Stimulated activated CD4-positive, alpha-beta T cell treated with anti-CD3 and anti-CD28 coated beads, Interleukin-15, amount 100 ng/mL, for 48 hours (primary cell): Measurements from ENCODE around the gene TXNIP.

Source experiments
- DNase-seq, 2 donors: peaks; one replicate each; pipeline ENCODE4 v3.0.0-alpha.2; 2020; ENCODE audit warnings: low read depth in 2 of 2

Gene TXNIP

GRCh38 chr1:145963265-145964019, 32.9 kb downstream of the TXNIP start:
- no peak for DNase-seq

GRCh38 chr1:145962157-145963102, 33.9 kb downstream of the TXNIP start:
- DNase-seq, result no peak

- DNase-seq, result no peak
These were observed 34.8 kb downstream of the TXNIP start for GRCh38 chr1:145961425-145962156.

- DNase-seq, result no peak
These were observed 35.3 kb downstream of the TXNIP start for GRCh38 chr1:145961109-145961424.

GRCh38 chr1:145960468-145961108, 35.8 kb downstream of the TXNIP start:
- DNase-seq, result no peak

GRCh38 chr1:145959957-145960467, 36.4 kb downstream of the TXNIP start:
- DNase-seq, result no peak

- DNase-seq, result no peak
These were observed 37.0 kb downstream of the TXNIP start for GRCh38 chr1:145959333-145959732.

GRCh38 chr1:145958734-145959133, 37.6 kb downstream of the TXNIP start:
- DNase-seq, result no peak

GRCh38 chr1:145957443-145958319, 38.7 kb downstream of the TXNIP start, which contains the start of gene LIX1L:
Gene LIX1L, minus strand, starts transcription at chr1:145958017. Its CDS starts 90 bp downstream, at chr1:145957927.
- peak; percentile 94 to 96 for DNase-seq

- no peak for DNase-seq
These were observed 39.5 kb downstream of the TXNIP start for GRCh38 chr1:145956781-145957442.

GRCh38 chr1:145956361-145956760, 40.0 kb downstream of the TXNIP start:
- DNase-seq, result no peak

GRCh38 chr1:145955436-145955835, 40.9 kb downstream of the TXNIP start:
- no peak for DNase-seq

GRCh38 chr1:145953861-145954260, 42.5 kb downstream of the TXNIP start:
- no peak for DNase-seq

- no peak for DNase-seq
These were observed 43.5 kb downstream of the TXNIP start for GRCh38 chr1:145952903-145953302.

- DNase-seq, result no peak
These were observed 44.9 kb downstream of the TXNIP start for GRCh38 chr1:145951526-145951925.

GRCh38 chr1:145949219-145949618, 47.2 kb downstream of the TXNIP start:
- DNase-seq, result no peak

- DNase-seq, result no peak
These were observed 48.8 kb downstream of the TXNIP start for GRCh38 chr1:145947551-145947950.

GRCh38 chr1:145946477-145946986, 49.8 kb downstream of the TXNIP start:
- DNase-seq, result no peak

- no peak for DNase-seq
These were observed 51.8 kb downstream of the TXNIP start for GRCh38 chr1:145944532-145944931.

- DNase-seq, result no peak
These were observed 53.5 kb downstream of the TXNIP start for GRCh38 chr1:145942871-145943270.
